A673 (cell line): ENCODE results near the gene GALNT6.

Experiments used
- EZH2 ChIP-seq: fragments of 200-600 bp; sonication (generic); IDR thresholded peaks from 2 replicates; pipeline ENCODE4 v1.6.1; 2017; ENCODE audit warnings: borderline replicate concordance, low read depth, mild to moderate bottlenecking, mixed read lengths, antibody characterized with exemption, low read length; ENCODE audit not compliant: poor library complexity, severe bottlenecking
- TF ChIP-seq, protein P1 (sequence below): fragments of 300-800, 200-600 bp; sonication (generic); conservative IDR thresholded peaks from 2 replicates; pipeline ENCODE4 v1.5.1; 2017; ENCODE audit warnings: low read depth, mild to moderate bottlenecking, antibody characterized with exemption, low read length, moderate library complexity, mixed read lengths

DNA sequence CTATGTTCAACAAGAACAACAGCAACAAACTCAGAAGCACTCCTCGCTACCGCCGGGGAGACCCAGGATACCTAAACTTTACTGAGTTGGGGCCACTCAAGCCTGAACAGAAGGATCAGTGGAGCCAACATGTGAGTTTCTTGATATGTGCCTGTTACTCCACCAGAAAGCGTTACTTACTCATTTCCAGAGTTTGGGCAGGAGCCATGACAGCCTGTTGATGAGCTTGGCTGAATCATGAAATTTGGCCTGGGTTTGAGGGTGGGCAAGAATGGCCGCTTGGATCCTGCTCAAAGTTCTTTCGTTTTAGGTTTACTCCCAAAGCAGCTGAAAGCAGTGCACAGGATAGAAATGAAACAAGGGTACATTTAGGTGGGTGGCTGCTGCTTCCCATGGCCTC is 12.0 kb upstream of the GALNT6 start:
- TF ChIP-seq, protein P1, sequence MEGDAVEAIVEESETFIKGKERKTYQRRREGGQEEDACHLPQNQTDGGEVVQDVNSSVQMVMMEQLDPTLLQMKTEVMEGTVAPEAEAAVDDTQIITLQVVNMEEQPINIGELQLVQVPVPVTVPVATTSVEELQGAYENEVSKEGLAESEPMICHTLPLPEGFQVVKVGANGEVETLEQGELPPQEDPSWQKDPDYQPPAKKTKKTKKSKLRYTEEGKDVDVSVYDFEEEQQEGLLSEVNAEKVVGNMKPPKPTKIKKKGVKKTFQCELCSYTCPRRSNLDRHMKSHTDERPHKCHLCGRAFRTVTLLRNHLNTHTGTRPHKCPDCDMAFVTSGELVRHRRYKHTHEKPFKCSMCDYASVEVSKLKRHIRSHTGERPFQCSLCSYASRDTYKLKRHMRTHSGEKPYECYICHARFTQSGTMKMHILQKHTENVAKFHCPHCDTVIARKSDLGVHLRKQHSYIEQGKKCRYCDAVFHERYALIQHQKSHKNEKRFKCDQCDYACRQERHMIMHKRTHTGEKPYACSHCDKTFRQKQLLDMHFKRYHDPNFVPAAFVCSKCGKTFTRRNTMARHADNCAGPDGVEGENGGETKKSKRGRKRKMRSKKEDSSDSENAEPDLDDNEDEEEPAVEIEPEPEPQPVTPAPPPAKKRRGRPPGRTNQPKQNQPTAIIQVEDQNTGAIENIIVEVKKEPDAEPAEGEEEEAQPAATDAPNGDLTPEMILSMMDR, result no peak
- no peak for TF ChIP-seq EZH2
